Jurkat, Clone E6-1 (cell line): ENCODE results near the gene SPATA31A3. TPM values are rescaled to one million over a fixed set of nuclear protein-coding genes. Genes with fewer than 3 reads are reported as not detected.
"Not testable (repeated sequence)": the region's sequence is repeated elsewhere in the genome, so short reads cannot be mapped to it uniquely, and the experiment has no call there.

Source experiments
- DNase-seq: peaks from one replicate; pipeline ENCODE4 v3.0.0-alpha.2; 2011; ENCODE audit warnings: low read depth, low spot score
- H3K4me3 ChIP-seq: 2 replicates; pipeline ENCODE4 v1.5.1; 2011; ENCODE audit warnings: mild to moderate bottlenecking, low read length, control low read depth, moderate library complexity
- polyA plus RNA-seq: library from polyadenylated mRNA; unstranded; fragments of >200 nt; gene quantifications from one replicate; pipeline ENCODE4 v1.2.1, GENCODE V29; 2012; ENCODE audit warnings: missing spikeins; ENCODE audit not compliant: insufficient read length, insufficient read depth

Gene SPATA31A3
- not detected for polyA plus RNA-seq

DNA sequence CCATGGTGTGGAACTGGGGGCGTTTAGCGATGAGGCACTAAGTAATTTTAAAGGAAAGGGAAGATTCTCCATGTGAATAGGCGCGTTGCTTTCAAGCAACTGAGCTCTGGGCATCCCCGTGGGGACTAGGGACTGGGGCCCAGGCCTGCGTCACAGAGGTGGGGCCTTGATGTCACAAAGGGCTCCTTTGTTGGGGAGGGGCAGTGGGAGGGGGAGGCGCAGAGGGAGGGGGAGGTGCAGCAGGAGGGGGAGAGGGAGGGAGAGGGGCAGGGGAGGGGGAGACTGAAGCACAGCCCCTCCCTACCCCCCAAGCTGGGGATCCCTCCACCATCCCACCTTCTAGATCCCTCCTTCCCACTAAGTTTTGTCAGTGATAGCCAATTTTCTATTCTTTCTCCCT, at the start of gene SPATA31A3:
SPATA31A3 (minus strand) TSS at position 101 of the 400 bp plus-strand sequence; CDS start at position 72, 29 bp downstream.
- not testable (repeated sequence) for H3K4me3 ChIP-seq, DNase-seq

DNA sequence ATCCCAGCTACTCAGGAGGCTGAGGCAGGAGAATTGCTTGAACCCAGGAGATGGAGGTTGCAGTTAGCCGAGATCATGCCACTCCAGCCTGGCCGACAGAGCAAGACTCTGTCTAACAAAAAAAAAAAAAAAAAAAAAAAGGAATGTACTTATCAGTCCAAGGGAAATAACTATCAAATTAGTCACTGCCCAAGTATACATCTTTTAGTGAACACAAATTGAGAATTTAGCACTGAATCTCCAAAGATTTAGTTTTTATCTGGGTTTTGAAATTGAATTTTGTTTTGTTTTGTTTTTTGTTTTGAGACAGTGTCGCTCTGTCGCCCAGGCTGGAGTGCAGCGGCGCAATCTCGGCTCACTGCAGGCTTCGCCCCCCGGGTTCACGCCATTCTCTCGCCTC, 39.8 kb downstream of the SPATA31A3 start:
- DNase-seq, H3K4me3 ChIP-seq: not testable (repeated sequence)

- not testable (repeated sequence) for DNase-seq, H3K4me3 ChIP-seq
These were observed 49.8 kb downstream of the SPATA31A3 start for GRCh38 chr9:66942400-66943155.

GRCh38 chr9:66939878-66940830, 52.2 kb downstream of the SPATA31A3 start:
- H3K4me3 ChIP-seq, DNase-seq: not testable (repeated sequence)

DNA sequence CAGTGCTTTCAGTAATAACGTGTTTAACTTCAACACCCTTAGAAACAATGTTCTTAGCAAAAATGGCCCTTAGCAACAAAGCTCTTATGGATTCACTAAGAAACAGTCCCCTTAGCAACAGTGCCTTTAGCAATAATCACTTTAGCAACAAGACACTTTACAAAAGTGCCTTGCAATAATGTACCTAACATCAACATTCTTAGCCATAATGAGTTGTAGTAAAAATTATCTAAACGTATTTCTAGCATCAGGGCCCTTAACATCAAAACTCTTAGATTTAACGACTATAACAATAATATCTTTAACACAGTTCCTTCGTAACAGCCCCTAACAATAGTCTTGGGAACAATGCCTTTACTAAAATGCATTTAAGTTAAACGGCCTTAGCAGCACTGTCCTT, 54.0 kb downstream of the SPATA31A3 start:
- not testable (repeated sequence) for DNase-seq, H3K4me3 ChIP-seq

GRCh38 chr9:66937662-66938061, 54.7 kb downstream of the SPATA31A3 start:
- DNase-seq, H3K4me3 ChIP-seq: not testable (repeated sequence)
